ENCODE measurements around the gene FLNC. TPM values are rescaled to one million over a fixed set of nuclear protein-coding genes. Genes with fewer than 3 reads are reported as not detected.

The FLNC gene
- total and polyA plus RNA-seq, 9 of the 15 experiments (the other 6 are each of a cell fraction or from before 2014, with no cell fraction given) = 0.90 to 155 (median 28.8) TPM

GRCh38 chr7:128841921-128842673, 11.9 kb downstream of the FLNC start (continued):
- TF ChIP-seq, protein P1, sequence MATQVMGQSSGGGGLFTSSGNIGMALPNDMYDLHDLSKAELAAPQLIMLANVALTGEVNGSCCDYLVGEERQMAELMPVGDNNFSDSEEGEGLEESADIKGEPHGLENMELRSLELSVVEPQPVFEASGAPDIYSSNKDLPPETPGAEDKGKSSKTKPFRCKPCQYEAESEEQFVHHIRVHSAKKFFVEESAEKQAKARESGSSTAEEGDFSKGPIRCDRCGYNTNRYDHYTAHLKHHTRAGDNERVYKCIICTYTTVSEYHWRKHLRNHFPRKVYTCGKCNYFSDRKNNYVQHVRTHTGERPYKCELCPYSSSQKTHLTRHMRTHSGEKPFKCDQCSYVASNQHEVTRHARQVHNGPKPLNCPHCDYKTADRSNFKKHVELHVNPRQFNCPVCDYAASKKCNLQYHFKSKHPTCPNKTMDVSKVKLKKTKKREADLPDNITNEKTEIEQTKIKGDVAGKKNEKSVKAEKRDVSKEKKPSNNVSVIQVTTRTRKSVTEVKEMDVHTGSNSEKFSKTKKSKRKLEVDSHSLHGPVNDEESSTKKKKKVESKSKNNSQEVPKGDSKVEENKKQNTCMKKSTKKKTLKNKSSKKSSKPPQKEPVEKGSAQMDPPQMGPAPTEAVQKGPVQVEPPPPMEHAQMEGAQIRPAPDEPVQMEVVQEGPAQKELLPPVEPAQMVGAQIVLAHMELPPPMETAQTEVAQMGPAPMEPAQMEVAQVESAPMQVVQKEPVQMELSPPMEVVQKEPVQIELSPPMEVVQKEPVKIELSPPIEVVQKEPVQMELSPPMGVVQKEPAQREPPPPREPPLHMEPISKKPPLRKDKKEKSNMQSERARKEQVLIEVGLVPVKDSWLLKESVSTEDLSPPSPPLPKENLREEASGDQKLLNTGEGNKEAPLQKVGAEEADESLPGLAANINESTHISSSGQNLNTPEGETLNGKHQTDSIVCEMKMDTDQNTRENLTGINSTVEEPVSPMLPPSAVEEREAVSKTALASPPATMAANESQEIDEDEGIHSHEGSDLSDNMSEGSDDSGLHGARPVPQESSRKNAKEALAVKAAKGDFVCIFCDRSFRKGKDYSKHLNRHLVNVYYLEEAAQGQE (IDR thresholded peaks at IDR 0.05; ENCODE audit: borderline replicate concordance) = peak; percentile 43
- TF ChIP-seq, protein P1 (CRISPR knock-in tag; IDR thresholded peaks at IDR 0.05; ENCODE audit: low read depth) = no peak
- TF ChIP-seq, protein P2, sequence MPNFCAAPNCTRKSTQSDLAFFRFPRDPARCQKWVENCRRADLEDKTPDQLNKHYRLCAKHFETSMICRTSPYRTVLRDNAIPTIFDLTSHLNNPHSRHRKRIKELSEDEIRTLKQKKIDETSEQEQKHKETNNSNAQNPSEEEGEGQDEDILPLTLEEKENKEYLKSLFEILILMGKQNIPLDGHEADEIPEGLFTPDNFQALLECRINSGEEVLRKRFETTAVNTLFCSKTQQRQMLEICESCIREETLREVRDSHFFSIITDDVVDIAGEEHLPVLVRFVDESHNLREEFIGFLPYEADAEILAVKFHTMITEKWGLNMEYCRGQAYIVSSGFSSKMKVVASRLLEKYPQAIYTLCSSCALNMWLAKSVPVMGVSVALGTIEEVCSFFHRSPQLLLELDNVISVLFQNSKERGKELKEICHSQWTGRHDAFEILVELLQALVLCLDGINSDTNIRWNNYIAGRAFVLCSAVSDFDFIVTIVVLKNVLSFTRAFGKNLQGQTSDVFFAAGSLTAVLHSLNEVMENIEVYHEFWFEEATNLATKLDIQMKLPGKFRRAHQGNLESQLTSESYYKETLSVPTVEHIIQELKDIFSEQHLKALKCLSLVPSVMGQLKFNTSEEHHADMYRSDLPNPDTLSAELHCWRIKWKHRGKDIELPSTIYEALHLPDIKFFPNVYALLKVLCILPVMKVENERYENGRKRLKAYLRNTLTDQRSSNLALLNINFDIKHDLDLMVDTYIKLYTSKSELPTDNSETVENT (CRISPR knock-in tag; IDR thresholded peaks at IDR 0.05) = 0 out of 2 replicates have a peak, but pooled peaks have one; percentile 60
- peak; percentile 68; the same call in 1 of the 2 replicates for TF ChIP-seq HNRNPL (IDR thresholded peaks at IDR 0.05; ENCODE audit: low read depth, low read length)
- no peak for TF ChIP-seq TSC22D4 (tag; IDR thresholded peaks at IDR 0.05)
- no peak for TF ChIP-seq RFX1 (IDR thresholded peaks at IDR 0.05)
- TF ChIP-seq ZC3H11A (IDR thresholded peaks at IDR 0.05; ENCODE audit: low read depth, low read length) = no peak
- no peak for TF ChIP-seq CBX8 (IDR thresholded peaks at IDR 0.05; ENCODE audit: borderline replicate concordance, extremely low read depth, low read depth, low read length, poor library complexity, severe bottlenecking)
- TF ChIP-seq STAT6 (CRISPR knock-in tag; IDR thresholded peaks at IDR 0.05) = no peak
- no peak; the same call in 1 of the 2 replicates for TF ChIP-seq RAD51 (IDR thresholded peaks at IDR 0.05; ENCODE audit: borderline replicate concordance, low read depth)
- TF ChIP-seq OTX1 (CRISPR knock-in tag; IDR thresholded peaks at IDR 0.05) = no peak
